ACC112 (cell line): ENCODE results near the gene NXN.

Experiments used
- H2AFZ ChIP-seq: fragments of 200-600 bp; sonication (generic); one replicate; pipeline ENCODE4 v1.6.0; 2017; ENCODE audit warnings: antibody characterized with exemption, low read length; ENCODE audit not compliant: unreplicated experiment
- H3K27ac ChIP-seq: fragments of 200-600 bp; sonication (generic); 2 replicates; pipeline ENCODE4 v1.5.1; 2014; ENCODE audit warnings: low read depth, mild to moderate bottlenecking, antibody characterized with exemption, low read length, moderate library complexity
- H3K27me3 ChIP-seq: fragments of 200-600 bp; sonication (generic); 2 replicates; pipeline ENCODE4 v1.6.1; 2014; ENCODE audit warnings: mild to moderate bottlenecking, antibody characterized with exemption, low read length, moderate library complexity, mixed read lengths; ENCODE audit not compliant: insufficient read depth
- H3K36me3 ChIP-seq: fragments of 200-600 bp; sonication (generic); 2 replicates; pipeline ENCODE4 v1.6.1; 2016; ENCODE audit warnings: mild to moderate bottlenecking, antibody characterized with exemption, low read length, moderate library complexity, mixed read lengths; ENCODE audit not compliant: insufficient read depth
- H3K4me1 ChIP-seq: fragments of 200-600 bp; sonication (generic); one replicate; pipeline ENCODE4 v1.6.1; 2016; ENCODE audit warnings: low read length, mixed read lengths; ENCODE audit not compliant: insufficient read depth, unreplicated experiment, control insufficient read depth
- H3K4me3 ChIP-seq: fragments of 200-600 bp; sonication (generic); 2 replicates; pipeline ENCODE4 v1.5.1; 2014; ENCODE audit warnings: mild to moderate bottlenecking, low read depth, low read length
- H3K79me2 ChIP-seq: fragments of 200-600 bp; sonication (generic); one replicate; pipeline ENCODE4 v1.6.0; 2016; ENCODE audit warnings: low read length; ENCODE audit not compliant: control insufficient read depth, unreplicated experiment, insufficient read depth

Gene NXN

GRCh38 chr17:1005361-1005946, 25.9 kb upstream of the NXN start:
- no peaks in the 10 kb centered on the region for H3K27me3 ChIP-seq
- H3K4me1 ChIP-seq = peaks cover 37% of the 10 kb centered on the region
- H2AFZ ChIP-seq = no peak overlapping the region
- H3K36me3 ChIP-seq = peaks cover 3% of the 10 kb centered on the region; the same call in 1 of the 2 replicates
- no peaks in the 10 kb centered on the region for H3K79me2 ChIP-seq
- no peak overlapping the region for H3K27ac ChIP-seq
- H3K4me3 ChIP-seq = no peak overlapping the region

- peaks cover 2% of the 10 kb centered on the region; the same call in 1 of the 2 replicates for H3K36me3 ChIP-seq
- no peak overlapping the region for H2AFZ ChIP-seq
- H3K27me3 ChIP-seq = no peaks in the 10 kb centered on the region
- peaks cover 40% of the 10 kb centered on the region for H3K4me1 ChIP-seq
- no peak overlapping the region for H3K27ac ChIP-seq
- H3K4me3 ChIP-seq = no peak overlapping the region
- H3K79me2 ChIP-seq = no peaks in the 10 kb centered on the region
Observed at GRCh38 chr17:1004769-1005295, 25.3 kb upstream of the NXN start.

DNA sequence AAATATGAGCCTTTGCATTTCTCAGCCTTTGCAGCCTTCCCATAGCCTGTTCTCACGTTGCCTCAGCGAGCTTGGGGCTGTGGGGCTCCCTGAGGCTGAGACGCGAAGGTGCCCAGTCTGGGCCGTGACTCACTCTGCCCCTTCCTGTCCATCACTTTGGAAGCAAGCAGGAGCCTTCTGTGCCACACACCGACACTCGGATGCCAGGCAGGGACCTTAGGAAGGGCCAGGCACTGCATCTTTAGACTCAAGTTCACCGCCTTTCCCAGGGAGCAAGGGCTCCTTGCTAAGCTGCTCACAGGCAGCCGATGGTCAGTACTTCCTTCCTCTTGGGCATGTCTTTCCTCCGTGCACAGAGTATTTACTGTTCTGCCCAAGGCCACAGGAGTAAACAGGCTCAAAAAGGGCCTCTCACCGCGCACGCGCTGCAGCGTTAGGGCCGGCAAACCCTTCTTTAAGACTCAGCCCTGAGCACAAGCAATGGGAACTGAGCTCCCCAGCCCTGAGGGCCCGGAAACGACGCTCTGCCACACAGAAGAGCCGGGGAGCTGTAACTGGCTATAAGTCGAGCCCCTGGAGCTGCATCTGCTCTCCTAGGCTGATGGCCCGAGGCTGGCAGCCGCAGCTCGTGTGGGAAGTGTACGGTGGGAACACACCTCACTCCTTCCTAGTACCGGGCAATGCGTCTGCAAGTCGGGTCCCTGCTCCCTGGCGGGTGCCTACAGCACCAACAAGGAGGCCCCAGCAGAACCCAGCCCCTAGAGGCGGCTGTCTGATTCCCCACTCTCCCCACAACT, 24.6 kb upstream of the NXN start:
- H3K27ac ChIP-seq = no peak overlapping the region
- H3K4me3 ChIP-seq = no peak overlapping the region
- no peaks in the 10 kb centered on the region for H3K27me3 ChIP-seq
- H3K79me2 ChIP-seq = peaks cover 3% of the 10 kb centered on the region
- H3K4me1 ChIP-seq = peaks cover 40% of the 10 kb centered on the region
- H3K36me3 ChIP-seq = peaks cover 2% of the 10 kb centered on the region; the same call in 1 of the 2 replicates
- H2AFZ ChIP-seq = no peak overlapping the region

DNA sequence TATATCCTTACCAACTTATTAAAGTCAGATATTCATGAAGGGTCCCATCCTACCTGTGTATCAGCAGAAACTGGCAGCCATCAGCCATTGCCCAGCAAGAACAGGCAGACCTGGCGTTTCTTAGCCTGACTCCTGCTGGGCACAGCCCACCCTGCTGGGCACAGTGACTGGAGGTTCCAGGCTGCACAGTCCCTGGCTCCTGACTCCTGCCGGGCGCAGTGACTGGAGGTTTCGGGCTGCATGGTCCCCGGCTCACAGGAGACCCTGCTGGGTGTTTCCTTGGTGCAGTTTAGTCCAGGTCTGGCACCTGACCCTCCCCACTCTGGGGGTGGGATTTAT, 24.0 kb upstream of the NXN start:
- Histone ChIP-seq H3K27ac (peak overlapping the region; percentile 76; the same call in 1 of the 2 replicates), H3K4me1 (peaks cover 45% of the 10 kb centered on the region), H3K79me2 (peaks cover 7% of the 10 kb centered on the region), H2AFZ (no peak overlapping the region), H3K4me3 (no peak overlapping the region), H3K27me3 (no peaks in the 10 kb centered on the region), H3K36me3 (peaks cover 2% of the 10 kb centered on the region; the same call in 1 of the 2 replicates)

DNA sequence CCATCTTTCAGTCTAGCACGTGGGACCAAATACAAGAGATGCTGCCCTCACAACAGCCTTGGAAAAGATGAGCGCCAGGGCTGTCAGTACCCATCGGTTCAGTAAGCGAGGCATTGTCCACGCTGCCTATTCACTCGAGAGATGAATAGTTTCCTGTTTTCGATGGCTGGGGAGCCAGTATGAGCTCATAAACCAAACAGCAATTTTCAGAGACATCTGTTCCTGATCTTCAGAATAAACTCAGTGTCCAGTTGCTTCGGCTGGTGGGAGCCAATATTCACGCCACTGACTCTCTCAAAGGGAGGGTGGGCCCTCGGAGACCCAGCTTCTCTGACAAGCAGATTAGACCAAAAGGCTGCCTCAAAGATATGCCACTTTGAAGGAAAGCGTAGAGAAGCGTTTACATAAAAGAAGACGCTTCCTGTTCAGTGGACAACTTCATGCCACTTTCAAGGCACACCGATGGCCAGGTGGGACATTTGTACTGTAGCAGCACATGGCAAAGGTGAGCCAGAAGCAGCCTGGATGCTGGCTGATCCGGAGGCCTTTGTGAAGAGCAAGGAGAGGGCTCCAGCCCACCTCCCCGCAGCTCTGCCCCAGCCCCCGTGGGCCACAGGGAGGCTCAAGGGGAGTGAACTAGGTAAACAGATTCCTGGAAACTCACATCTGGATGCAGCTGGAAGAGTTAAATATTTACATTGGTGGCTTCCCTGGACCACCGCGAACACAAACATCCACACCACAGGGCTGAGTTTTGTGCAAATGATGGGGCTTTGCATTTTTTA, 23.4 kb upstream of the NXN start:
- peaks cover 14% of the 10 kb centered on the region for H3K79me2 ChIP-seq
- H3K36me3 ChIP-seq = peaks cover 2% of the 10 kb centered on the region; the same call in 1 of the 2 replicates
- H2AFZ ChIP-seq = no peak overlapping the region
- no peak overlapping the region for H3K4me3 ChIP-seq
- peaks cover 51% of the 10 kb centered on the region for H3K4me1 ChIP-seq
- H3K27me3 ChIP-seq = no peaks in the 10 kb centered on the region
- peak overlapping the region; percentile 76 for H3K27ac ChIP-seq

- H3K36me3 ChIP-seq = no peaks in the 10 kb centered on the region
Observed at GRCh38 chr17:1002412-1002753, 22.8 kb upstream of the NXN start.

GRCh38 chr17:1001640-1002411, 22.2 kb upstream of the NXN start:
- Histone ChIP-seq H3K4me1 (peaks cover 54% of the 10 kb centered on the region), H3K4me3 (no peak overlapping the region), H3K27me3 (no peaks in the 10 kb centered on the region), H3K27ac (peak overlapping the region; percentile 76), H3K79me2 (peaks cover 24% of the 10 kb centered on the region), H3K36me3 (no peaks in the 10 kb centered on the region), H2AFZ (no peak overlapping the region)

More at GRCh38 chr17:1002412-1002753, 22.8 kb upstream of the NXN start:
- no peak overlapping the region for H2AFZ ChIP-seq
- H3K4me3 ChIP-seq = no peak overlapping the region
- H3K4me1 ChIP-seq = peaks cover 54% of the 10 kb centered on the region
- H3K79me2 ChIP-seq = peaks cover 19% of the 10 kb centered on the region
- peak overlapping the region; percentile 76 for H3K27ac ChIP-seq
- H3K27me3 ChIP-seq = no peaks in the 10 kb centered on the region

DNA sequence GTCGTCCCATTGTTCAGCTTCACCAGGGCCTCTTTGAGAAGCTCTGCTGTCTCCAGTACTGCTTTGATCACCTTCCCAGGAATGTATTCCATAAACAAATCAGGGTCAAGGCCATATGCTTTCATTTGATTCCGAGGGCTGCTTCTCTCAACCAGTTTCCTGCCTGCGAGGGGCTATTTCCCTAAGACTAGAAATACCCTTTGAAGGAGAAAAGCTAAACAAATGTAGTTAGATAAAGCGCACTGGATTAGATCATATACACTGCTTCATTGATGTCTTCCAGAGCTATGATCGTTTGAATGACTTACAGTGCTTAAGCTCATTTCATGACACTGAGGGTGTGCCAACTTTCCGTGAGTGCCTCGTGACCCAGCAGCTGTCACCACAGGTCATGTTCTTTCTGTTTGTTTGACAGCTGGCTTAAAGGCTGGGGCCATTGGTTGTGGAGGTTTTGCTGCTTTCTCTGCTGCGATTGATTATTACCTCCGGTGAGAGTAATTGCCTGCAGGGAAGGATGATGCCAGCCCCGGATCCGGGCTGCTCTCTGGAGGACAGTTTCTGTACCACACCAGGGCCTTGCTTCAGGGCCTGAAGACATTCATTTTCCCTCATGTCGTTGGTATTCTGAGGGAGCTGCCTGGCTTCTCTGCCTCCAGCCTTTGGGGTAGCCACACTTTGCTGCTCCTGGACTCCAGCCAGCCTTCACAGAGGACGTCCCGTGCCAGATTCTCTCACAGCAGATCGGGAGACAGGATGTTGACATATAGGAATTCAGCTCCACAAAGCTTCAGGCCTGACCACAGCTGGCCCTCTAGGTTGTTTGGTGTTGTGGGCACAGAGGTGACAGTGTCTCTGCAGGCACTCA, 21.3 kb upstream of the NXN start:
- Histone ChIP-seq H3K4me3 (no peak overlapping the region), H3K36me3 (no peaks in the 10 kb centered on the region), H3K79me2 (peaks cover 24% of the 10 kb centered on the region), H3K4me1 (peaks cover 53% of the 10 kb centered on the region), H2AFZ (no peak overlapping the region), H3K27ac (peak overlapping the region; percentile 76), H3K27me3 (no peaks in the 10 kb centered on the region)

DNA sequence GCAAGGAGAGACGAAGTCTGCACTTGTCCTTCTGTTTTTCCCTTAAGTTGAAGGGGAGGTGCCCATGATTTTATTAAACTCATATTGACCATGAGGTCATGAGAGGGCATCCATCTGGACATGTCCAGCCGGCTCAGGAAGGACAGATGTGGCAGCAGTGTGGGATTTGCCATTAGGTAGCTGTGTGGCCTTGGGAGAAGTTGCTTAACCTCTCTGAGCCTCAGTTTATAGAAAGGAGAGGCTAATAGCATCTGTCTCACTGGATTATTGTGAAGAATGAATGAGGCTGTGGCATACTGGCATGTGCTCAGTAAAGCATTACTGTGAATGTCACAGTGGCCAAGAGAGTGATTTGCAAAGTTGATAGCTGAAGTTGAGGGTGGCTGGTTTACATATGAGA, 18.5 kb upstream of the NXN start:
- Histone ChIP-seq H3K36me3 (no peaks in the 10 kb centered on the region), H3K4me3 (peak overlapping the region; percentile 100), H3K4me1 (peaks cover 43% of the 10 kb centered on the region), H2AFZ (no peak overlapping the region), H3K27me3 (no peaks in the 10 kb centered on the region), H3K27ac (no peak overlapping the region), H3K79me2 (peaks cover 24% of the 10 kb centered on the region)
